SU-DHL-6 (cell line): Measurements from ENCODE around the gene SMIM26.

Experiments
- H2AFZ ChIP-seq: fragments of 200-600 bp; sonication (generic); 2 replicates; pipeline ENCODE4 v1.6.1; 2014; ENCODE audit warnings: low read depth, mild to moderate bottlenecking, moderate library complexity, mixed read lengths, antibody characterized with exemption, low read length; ENCODE audit not compliant: severe bottlenecking
- H3F3A ChIP-seq: fragments of 200-600 bp; shearing (Covaris generic); 2 replicates; pipeline ENCODE4 v1.6.0; 2016; ENCODE audit warnings: antibody characterized with exemption, mild to moderate bottlenecking; ENCODE audit not compliant: insufficient read depth
- H3K27ac ChIP-seq: fragments of 200-600 bp; sonication (generic); 2 replicates; pipeline ENCODE4 v1.5.1; 2016; ENCODE audit warnings: low read depth, mild to moderate bottlenecking, low read length, moderate library complexity, mixed read lengths
- H3K27me3 ChIP-seq: fragments of 200-600 bp; sonication (generic), shearing (Covaris generic); 2 replicates; pipeline ENCODE4 v1.6.0; 2014; ENCODE audit warnings: mild to moderate bottlenecking, low read length
- H3K36me3 ChIP-seq: fragments of 200-600 bp; sonication (generic); 2 replicates; pipeline ENCODE4 v1.6.1; 2014; ENCODE audit warnings: mild to moderate bottlenecking, low read length, mixed read lengths
- H3K4me2 ChIP-seq: fragments of 300-600, 200-600 bp; shearing (Covaris generic), sonication (generic); 2 replicates; pipeline ENCODE4 v1.6.0; 2014; ENCODE audit warnings: low read length, low read depth, mild to moderate bottlenecking; ENCODE audit not compliant: poor library complexity, severe bottlenecking
- H3K4me3 ChIP-seq: fragments of 200-600 bp; sonication (generic); 2 replicates; pipeline ENCODE4 v1.5.1; 2014; ENCODE audit warnings: antibody characterized with exemption, low read length, mild to moderate bottlenecking, mixed read lengths; ENCODE audit not compliant: insufficient read depth, poor library complexity, severe bottlenecking
- H3K79me2 ChIP-seq: fragments of 200-600 bp; sonication (generic); 2 replicates; pipeline ENCODE4 v1.6.1; 2014; ENCODE audit warnings: mild to moderate bottlenecking, low read length, moderate library complexity; ENCODE audit not compliant: insufficient read depth
- H3K9ac ChIP-seq: fragments of 200-600 bp; sonication (generic); 2 replicates; pipeline ENCODE4 v1.7.0; 2014; ENCODE audit warnings: mild to moderate bottlenecking, low read length
- H3K9me2 ChIP-seq: fragments of 200-600 bp; sonication (generic); replicated peaks from 2 replicates; pipeline ENCODE4 v1.6.1; 2014; ENCODE audit warnings: low read length; ENCODE audit not compliant: insufficient read depth
- H3K9me3 ChIP-seq: fragments of 200-600 bp; sonication (generic); 2 replicates; pipeline ENCODE4 v1.6.1; 2014; ENCODE audit warnings: low read length, mixed read lengths; ENCODE audit not compliant: insufficient read depth
- H4K20me1 ChIP-seq: fragments of 200-600 bp; sonication (generic); 2 replicates; pipeline ENCODE4 v1.6.1; 2014; ENCODE audit warnings: low read depth, mild to moderate bottlenecking, antibody characterized with exemption, low read length, moderate library complexity, mixed read lengths
- EZH2phosphoT487 ChIP-seq: fragments of 200-600 bp; sonication (generic), shearing (Covaris generic); conservative IDR thresholded peaks from 2 replicates; pipeline ENCODE4 v1.6.1; 2018; ENCODE audit warnings: mild to moderate bottlenecking, antibody characterized with exemption, low read length, moderate library complexity, mixed read lengths
- TF ChIP-seq, protein P1 (sequence below): fragments of 200-600 bp; sonication (generic); IDR thresholded peaks from one replicate; pipeline ENCODE4 v1.5.1; 2017; ENCODE audit warnings: antibody characterized with exemption, mild to moderate bottlenecking, low read length, moderate library complexity; ENCODE audit not compliant: insufficient read depth, poor library complexity, severe bottlenecking

Gene SMIM26

DNA sequence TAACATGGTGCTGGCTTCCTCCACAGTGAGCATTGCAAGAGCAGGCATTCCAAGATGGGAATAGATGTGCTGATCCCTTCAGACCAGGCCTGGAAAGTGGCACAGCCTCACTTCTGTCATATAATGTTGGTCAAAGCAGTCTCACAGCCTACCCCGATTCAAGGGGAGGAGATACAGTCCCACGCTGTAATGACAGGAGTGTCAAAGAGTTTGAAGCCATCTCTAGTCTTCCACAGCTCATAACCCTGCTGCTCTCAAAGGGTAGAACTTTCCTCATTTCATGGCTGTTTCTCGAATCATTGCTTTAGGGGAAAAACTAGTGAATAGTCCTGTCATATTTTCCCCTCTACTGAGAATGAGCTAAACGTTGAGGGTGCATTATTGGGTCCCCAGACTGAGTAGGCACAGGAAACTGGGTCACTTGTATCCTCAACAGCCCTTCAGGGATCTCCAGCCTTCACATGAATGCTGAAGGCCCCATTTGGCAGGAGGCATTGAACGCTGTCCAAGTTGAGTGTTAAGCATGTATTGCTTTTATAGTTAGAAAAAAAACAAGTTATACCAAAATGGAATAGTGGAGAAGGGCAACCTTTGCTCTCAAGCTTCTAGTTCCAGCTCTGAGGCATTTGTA is 47.9 kb downstream of the SMIM26 start:
- Histone ChIP-seq H3K27me3 (no peaks in the 10 kb centered on the region), H3K4me3 (no peak overlapping the region), H2AFZ (no peak overlapping the region), H3K9ac (no peak overlapping the region), H3K9me2 (no peaks in the 10 kb centered on the region), H4K20me1 (no peaks in the 10 kb centered on the region), H3K79me2 (no peaks in the 10 kb centered on the region), H3F3A (no peaks in the 10 kb centered on the region), H3K4me2 (no peak overlapping the region), H3K27ac (no peak overlapping the region), H3K36me3 (no peaks in the 10 kb centered on the region), H3K9me3 (no peaks in the 10 kb centered on the region)
- TF ChIP-seq EZH2phosphoT487: no peak
- TF ChIP-seq, protein P1, sequence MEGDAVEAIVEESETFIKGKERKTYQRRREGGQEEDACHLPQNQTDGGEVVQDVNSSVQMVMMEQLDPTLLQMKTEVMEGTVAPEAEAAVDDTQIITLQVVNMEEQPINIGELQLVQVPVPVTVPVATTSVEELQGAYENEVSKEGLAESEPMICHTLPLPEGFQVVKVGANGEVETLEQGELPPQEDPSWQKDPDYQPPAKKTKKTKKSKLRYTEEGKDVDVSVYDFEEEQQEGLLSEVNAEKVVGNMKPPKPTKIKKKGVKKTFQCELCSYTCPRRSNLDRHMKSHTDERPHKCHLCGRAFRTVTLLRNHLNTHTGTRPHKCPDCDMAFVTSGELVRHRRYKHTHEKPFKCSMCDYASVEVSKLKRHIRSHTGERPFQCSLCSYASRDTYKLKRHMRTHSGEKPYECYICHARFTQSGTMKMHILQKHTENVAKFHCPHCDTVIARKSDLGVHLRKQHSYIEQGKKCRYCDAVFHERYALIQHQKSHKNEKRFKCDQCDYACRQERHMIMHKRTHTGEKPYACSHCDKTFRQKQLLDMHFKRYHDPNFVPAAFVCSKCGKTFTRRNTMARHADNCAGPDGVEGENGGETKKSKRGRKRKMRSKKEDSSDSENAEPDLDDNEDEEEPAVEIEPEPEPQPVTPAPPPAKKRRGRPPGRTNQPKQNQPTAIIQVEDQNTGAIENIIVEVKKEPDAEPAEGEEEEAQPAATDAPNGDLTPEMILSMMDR: no peak
